GM12874 (cell line): ENCODE data around the gene KLHL6.

Experiments used
- TF ChIP-seq, protein P1 (sequence below): IDR thresholded peaks from 2 replicates; pipeline ENCODE4 v1.5.1; 2011; ENCODE audit warnings: low read depth, mild to moderate bottlenecking, control low read depth, low read length, moderate library complexity; ENCODE audit not compliant: insufficient read depth

The KLHL6 gene

GRCh38 chr3:183468424-183468823 lies 87.1 kb downstream of the KLHL6 start:
- TF ChIP-seq, protein P1, sequence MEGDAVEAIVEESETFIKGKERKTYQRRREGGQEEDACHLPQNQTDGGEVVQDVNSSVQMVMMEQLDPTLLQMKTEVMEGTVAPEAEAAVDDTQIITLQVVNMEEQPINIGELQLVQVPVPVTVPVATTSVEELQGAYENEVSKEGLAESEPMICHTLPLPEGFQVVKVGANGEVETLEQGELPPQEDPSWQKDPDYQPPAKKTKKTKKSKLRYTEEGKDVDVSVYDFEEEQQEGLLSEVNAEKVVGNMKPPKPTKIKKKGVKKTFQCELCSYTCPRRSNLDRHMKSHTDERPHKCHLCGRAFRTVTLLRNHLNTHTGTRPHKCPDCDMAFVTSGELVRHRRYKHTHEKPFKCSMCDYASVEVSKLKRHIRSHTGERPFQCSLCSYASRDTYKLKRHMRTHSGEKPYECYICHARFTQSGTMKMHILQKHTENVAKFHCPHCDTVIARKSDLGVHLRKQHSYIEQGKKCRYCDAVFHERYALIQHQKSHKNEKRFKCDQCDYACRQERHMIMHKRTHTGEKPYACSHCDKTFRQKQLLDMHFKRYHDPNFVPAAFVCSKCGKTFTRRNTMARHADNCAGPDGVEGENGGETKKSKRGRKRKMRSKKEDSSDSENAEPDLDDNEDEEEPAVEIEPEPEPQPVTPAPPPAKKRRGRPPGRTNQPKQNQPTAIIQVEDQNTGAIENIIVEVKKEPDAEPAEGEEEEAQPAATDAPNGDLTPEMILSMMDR: no peak

DNA sequence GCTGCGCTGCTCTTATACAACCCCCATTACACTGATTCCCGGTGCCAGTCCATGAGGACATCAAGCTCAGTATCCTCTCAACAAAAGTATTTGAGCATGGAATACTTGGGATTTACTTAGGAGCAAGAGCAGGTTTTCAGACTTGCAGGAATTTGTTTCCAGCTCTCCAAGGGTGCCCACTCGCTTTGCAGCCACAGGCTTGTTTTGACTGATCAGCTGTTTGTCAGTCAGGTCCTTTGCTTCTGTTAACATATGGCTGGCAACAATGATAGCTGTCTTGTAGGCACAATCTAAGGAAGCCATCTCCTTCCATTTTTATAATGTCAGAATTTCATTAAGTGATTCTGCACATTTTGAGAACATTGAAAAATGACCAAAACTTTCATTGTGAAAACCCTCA lies 88.9 kb downstream of the KLHL6 start:
- TF ChIP-seq, protein P1: no peak

GRCh38 chr3:183464480-183464879 lies 91.0 kb downstream of the KLHL6 start:
- TF ChIP-seq, protein P1: no peak

DNA sequence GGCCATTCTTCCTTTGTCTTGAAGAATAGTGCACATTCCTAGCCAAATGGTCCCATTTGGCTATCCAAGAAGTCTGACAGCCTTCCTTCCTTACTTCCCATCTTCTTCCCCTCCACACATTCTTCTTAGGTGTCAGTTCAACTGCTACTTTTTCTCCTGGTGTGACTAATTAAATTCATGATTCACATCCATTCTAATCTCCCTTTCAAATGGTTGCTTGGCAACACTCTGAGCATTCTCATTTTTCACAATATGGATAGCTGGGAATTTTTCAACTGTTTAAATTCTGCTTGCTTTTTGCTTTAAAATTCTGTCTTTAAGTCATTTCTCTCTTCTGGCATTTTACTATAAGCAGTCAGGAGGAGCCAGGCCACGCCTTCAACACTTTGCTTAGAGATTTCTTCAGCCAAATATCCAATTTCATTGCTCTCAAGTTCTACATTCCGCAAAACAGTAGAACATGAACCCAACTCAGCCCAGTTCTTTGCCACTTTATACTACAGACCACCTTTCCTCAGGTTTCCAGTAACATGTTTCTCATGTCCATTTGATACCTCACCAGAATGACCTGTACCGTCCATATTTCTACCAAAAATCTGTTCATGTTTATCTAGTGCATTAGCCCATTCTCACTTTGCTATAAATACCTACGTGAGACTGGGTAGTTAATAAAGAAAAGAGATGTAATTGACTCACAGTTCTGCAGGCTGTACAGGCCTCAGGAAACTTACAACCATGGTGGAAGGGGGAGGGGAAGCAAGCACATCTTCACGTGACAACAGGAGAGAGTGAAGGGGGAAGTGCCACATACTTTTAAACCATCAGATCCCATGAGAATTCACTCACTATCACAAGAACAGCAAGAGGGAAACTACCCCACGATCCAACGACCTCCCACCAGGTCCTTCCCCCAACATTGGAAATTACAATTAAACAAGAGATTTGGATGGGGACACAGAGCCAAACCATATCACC lies 95.1 kb downstream of the KLHL6 start:
- TF ChIP-seq, protein P1: no peak

GRCh38 chr3:183455089-183455488 lies 100.4 kb downstream of the KLHL6 start:
- TF ChIP-seq, protein P1: no peak

GRCh38 chr3:183454064-183454463 lies 101.4 kb downstream of the KLHL6 start:
- TF ChIP-seq, protein P1: no peak

- TF ChIP-seq, protein P1: no peak
Observed at GRCh38 chr3:183449791-183450190, 105.7 kb downstream of the KLHL6 start.
